ENCODE results near the gene YKT6.

GRCh38 chr7:44262031-44262430, 61.3 kb downstream of the YKT6 start:
- no peak for TF ChIP-seq EZH2phosphoT487 (IDR thresholded peaks at IDR 0.05; ENCODE audit: borderline replicate concordance, low read length)
- TF ChIP-seq, protein P1, sequence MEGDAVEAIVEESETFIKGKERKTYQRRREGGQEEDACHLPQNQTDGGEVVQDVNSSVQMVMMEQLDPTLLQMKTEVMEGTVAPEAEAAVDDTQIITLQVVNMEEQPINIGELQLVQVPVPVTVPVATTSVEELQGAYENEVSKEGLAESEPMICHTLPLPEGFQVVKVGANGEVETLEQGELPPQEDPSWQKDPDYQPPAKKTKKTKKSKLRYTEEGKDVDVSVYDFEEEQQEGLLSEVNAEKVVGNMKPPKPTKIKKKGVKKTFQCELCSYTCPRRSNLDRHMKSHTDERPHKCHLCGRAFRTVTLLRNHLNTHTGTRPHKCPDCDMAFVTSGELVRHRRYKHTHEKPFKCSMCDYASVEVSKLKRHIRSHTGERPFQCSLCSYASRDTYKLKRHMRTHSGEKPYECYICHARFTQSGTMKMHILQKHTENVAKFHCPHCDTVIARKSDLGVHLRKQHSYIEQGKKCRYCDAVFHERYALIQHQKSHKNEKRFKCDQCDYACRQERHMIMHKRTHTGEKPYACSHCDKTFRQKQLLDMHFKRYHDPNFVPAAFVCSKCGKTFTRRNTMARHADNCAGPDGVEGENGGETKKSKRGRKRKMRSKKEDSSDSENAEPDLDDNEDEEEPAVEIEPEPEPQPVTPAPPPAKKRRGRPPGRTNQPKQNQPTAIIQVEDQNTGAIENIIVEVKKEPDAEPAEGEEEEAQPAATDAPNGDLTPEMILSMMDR (IDR thresholded peaks at IDR 0.05; ENCODE audit: low read depth, low read length, poor library complexity, severe bottlenecking): no peak

Data from DOHH2 (cell line).